ENCODE data around the gene LZTR1. TPM values are rescaled to one million over a fixed set of nuclear protein-coding genes. Genes with fewer than 3 reads are reported as not detected.

LZTR1 gene
- total and polyA plus RNA-seq, 4 donors: 7.9 to 32.5 (median 13.2) TPM

GRCh38 chr22:20977516-20978170, 4.5 kb upstream of the LZTR1 start:
- DNase-seq (ENCODE audit: low spot score): no peak
- 91% methylated on average over 17 of the region's 17 CpGs for WGBS
- TF ChIP-seq ZBTB33 (IDR thresholded peaks at IDR 0.05) (no peak), GABPA (IDR thresholded peaks at IDR 0.05 in 1 of 2, conservative IDR thresholded peaks at IDR 0.05 in 1 of 2) (no peak), CTCF (IDR thresholded peaks at IDR 0.05; ENCODE audit: low read depth, low read length, missing input control) (no peak), YY1 (IDR thresholded peaks at IDR 0.05) (no peak), JUND (IDR thresholded peaks at IDR 0.05) (no peak), FOXA2 (IDR thresholded peaks at IDR 0.05) (no peak), HNF4G (IDR thresholded peaks at IDR 0.05) (no peak), TAF1 (conservative IDR thresholded peaks at IDR 0.05) (no peak), REST (IDR thresholded peaks at IDR 0.05) (no peak), MAX (IDR thresholded peaks at IDR 0.05) (no peak), SP1 (IDR thresholded peaks at IDR 0.05) (no peak), RAD21 (IDR thresholded peaks at IDR 0.05) (no peak), EGR1 (IDR thresholded peaks at IDR 0.05; ENCODE audit: low read depth in 2 of 2) (no peak), ATF3 (IDR thresholded peaks at IDR 0.05) (no peak), RXRA (IDR thresholded peaks at IDR 0.05) (no peak), HNF4A (conservative IDR thresholded peaks at IDR 0.05) (no peak), FOXA1 (IDR thresholded peaks at IDR 0.05) (no peak), NR2F2 (IDR thresholded peaks at IDR 0.05) (no peak)
- H3K4me3 ChIP-seq (ENCODE audit: low read depth in 1 of 3, low read length in 3 of 3): no peak overlapping the region
- no peak overlapping the region for H3K27ac ChIP-seq (ENCODE audit: low read depth in 1 of 2, low read length in 2 of 2)
- peaks cover 7 to 26% (median 18%) of the 10 kb centered on the region in 4 donors for H3K4me1 ChIP-seq (ENCODE audit: control insufficient read depth in 4 of 4, insufficient read depth in 4 of 4, low read length in 3 of 4)
- H3K9ac ChIP-seq (ENCODE audit: low read depth in 1 of 2, low read length in 2 of 2): no peak overlapping the region
- H3K27me3 ChIP-seq (ENCODE audit: control insufficient read depth in 4 of 4, insufficient read depth in 4 of 4, low read length in 3 of 4): no peaks in the 10 kb centered on the region
- H3K9me3 ChIP-seq (ENCODE audit: control insufficient read depth in 4 of 4, low read length in 3 of 4): no peaks in the 10 kb centered on the region
- no peaks in the 10 kb centered on the region for H3K36me3 ChIP-seq (ENCODE audit: control insufficient read depth in 4 of 4, insufficient read depth in 3 of 4, low read depth in 1 of 4, low read length in 3 of 4)

All from liver (tissue), 9 donors.